Stimulated activated CD8-positive, alpha-beta memory T cell treated with anti-CD3 and anti-CD28 coated beads, Interleukin-7, amount 100 ng/mL, for 48 hours (primary cell): ENCODE measurements around the gene RNF114.
"Not testable (repeated sequence)": the region's sequence is repeated elsewhere in the genome, so short reads cannot be mapped to it uniquely, and the experiment has no call there.

Experiments used
- DNase-seq, 2 donors: peaks; one replicate each; pipeline ENCODE4 v3.0.0-alpha.2; 2020; ENCODE audit warnings: low read depth in 1 of 2; ENCODE audit errors: extremely low read depth in 1 of 2

The RNF114 gene

GRCh38 chr20:49984426-49985153, 48.4 kb downstream of the RNF114 start:
- DNase-seq, result no peak

- no peak for DNase-seq
Observed at GRCh38 chr20:49985157-49985556, 49.0 kb downstream of the RNF114 start.

- DNase-seq, result no peak
Observed at GRCh38 chr20:49985617-49986016, 49.4 kb downstream of the RNF114 start.

- DNase-seq, result no peak
Observed at GRCh38 chr20:49986049-49986448, 49.9 kb downstream of the RNF114 start.

GRCh38 chr20:49987015-49987867, 51.0 kb downstream of the RNF114 start:
- no peak for DNase-seq

- DNase-seq, result no peak
Observed at GRCh38 chr20:49987868-49988690, 51.9 kb downstream of the RNF114 start.

- no peak for DNase-seq
Observed at GRCh38 chr20:49989234-49990065, 53.3 kb downstream of the RNF114 start.

GRCh38 chr20:49990271-49990720, 54.1 kb downstream of the RNF114 start:
- DNase-seq, result no peak

- no peak for DNase-seq
Observed at GRCh38 chr20:49993301-49993751, 57.1 kb downstream of the RNF114 start.

- DNase-seq, result no peak
Observed at GRCh38 chr20:49995586-49995985, 59.4 kb downstream of the RNF114 start.

- DNase-seq, result not testable (repeated sequence)
Observed at GRCh38 chr20:49998478-49999188, 62.4 kb downstream of the RNF114 start.

GRCh38 chr20:49999329-49999728, 63.1 kb downstream of the RNF114 start:
- peak; percentile 21 to 50 for DNase-seq

- DNase-seq, result not testable (repeated sequence)
Observed at GRCh38 chr20:50000548-50001222, 64.5 kb downstream of the RNF114 start.

GRCh38 chr20:50001784-50002311, 65.7 kb downstream of the RNF114 start:
- peak in 1 of 2 donors; percentile 32 for DNase-seq

GRCh38 chr20:50003253-50003656, 67.1 kb downstream of the RNF114 start:
- DNase-seq, result no peak
